Gastroesophageal sphincter (tissue), 3 donors: ENCODE data around the gene PRKN.

Source experiments
- EP300 ChIP-seq: sonication (generic); formaldehyde crosslinking; IDR thresholded peaks from one replicate; pipeline ENCODE4 v1.6.1; 2017; ENCODE audit warnings: antibody characterized with exemption, mild to moderate bottlenecking
- POLR2A ChIP-seq, 2 donors: fragments of 450-650 bp; IDR thresholded peaks; one replicate each; pipeline ENCODE4 v1.6.1; 2017; ENCODE audit warnings: antibody characterized with exemption in 2 of 2, mild to moderate bottlenecking in 2 of 2, moderate library complexity in 1 of 2
- POLR2AphosphoS5 ChIP-seq: sonication (generic); formaldehyde crosslinking; IDR thresholded peaks from one replicate; pipeline ENCODE4 v1.6.1; 2017; ENCODE audit warnings: antibody characterized with exemption
- TF ChIP-seq, protein P1 (sequence below), 4 experiments: fragments of 200-600 bp in 2 of 4; fragments of 450-650 bp in 2 of 4; sonication (generic) in 1 of 4; IDR thresholded peaks; one replicate each; pipeline ENCODE4 v1.5.1; 2017 to 2019; ENCODE audit warnings: antibody characterized with exemption in 4 of 4, mild to moderate bottlenecking in 2 of 4, moderate library complexity in 2 of 4

DNA sequence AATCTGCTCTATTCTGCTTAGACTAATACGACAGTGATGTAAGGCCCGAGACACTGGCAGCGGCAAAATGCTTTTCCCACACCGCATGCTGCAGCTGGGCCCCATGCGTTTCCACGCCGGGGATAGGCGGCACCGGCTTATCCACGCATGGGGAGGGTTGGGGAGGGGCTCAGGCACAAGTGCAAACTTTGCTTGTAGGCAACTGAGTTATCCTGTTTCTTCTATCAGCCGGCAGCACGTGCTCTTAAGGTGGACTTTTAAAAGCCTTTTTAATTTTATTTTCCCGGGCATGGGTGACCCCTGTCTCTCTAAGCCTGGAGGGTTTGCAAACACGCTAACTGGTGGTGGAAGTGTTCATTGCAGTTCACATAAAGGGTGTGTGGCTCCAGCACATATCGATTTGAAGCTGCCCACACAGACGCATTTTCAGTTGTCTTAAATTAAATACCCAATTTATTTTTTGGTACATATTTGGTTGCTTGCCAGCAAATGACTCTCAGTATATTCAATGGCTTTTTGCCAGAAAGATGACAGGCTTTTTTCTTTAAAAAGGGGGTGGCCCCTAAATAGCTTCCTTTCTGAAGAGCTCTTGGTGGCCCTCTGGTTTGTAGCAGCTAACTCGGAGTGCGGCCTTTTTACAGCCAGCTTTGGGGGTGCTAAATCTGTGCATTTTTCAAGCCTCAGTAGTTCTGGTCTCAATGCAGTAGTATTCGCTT is 891.9 kb downstream of the PRKN start:
- TF ChIP-seq, protein P1, sequence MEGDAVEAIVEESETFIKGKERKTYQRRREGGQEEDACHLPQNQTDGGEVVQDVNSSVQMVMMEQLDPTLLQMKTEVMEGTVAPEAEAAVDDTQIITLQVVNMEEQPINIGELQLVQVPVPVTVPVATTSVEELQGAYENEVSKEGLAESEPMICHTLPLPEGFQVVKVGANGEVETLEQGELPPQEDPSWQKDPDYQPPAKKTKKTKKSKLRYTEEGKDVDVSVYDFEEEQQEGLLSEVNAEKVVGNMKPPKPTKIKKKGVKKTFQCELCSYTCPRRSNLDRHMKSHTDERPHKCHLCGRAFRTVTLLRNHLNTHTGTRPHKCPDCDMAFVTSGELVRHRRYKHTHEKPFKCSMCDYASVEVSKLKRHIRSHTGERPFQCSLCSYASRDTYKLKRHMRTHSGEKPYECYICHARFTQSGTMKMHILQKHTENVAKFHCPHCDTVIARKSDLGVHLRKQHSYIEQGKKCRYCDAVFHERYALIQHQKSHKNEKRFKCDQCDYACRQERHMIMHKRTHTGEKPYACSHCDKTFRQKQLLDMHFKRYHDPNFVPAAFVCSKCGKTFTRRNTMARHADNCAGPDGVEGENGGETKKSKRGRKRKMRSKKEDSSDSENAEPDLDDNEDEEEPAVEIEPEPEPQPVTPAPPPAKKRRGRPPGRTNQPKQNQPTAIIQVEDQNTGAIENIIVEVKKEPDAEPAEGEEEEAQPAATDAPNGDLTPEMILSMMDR (IDR thresholded peaks at IDR 0.05), result no peak
- no peak for TF ChIP-seq POLR2A (IDR thresholded peaks at IDR 0.05)
- no peak for TF ChIP-seq EP300
- TF ChIP-seq POLR2AphosphoS5, result no peak
